ENCODE results near the gene TMEM212.

DNA sequence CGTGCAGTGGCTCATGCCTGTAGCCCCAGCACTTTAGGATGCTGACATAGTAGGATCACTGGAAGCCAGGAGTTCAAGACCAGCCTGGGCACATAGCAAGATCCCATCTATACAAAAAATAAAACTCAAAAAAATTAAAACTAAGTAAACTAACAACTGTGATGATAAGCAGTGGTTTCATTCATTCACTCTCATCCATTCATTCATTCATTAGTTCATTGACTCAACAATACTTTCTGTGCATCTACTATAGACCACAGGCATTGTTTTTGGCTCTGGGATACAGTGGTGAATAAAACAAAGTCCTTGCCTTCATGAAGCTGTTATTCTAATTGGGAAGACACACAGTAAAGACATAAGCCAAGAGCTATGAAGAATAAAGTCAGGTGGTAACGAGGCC, 7.5 kb upstream of the TMEM212 start:
- TF ChIP-seq, protein P1, sequence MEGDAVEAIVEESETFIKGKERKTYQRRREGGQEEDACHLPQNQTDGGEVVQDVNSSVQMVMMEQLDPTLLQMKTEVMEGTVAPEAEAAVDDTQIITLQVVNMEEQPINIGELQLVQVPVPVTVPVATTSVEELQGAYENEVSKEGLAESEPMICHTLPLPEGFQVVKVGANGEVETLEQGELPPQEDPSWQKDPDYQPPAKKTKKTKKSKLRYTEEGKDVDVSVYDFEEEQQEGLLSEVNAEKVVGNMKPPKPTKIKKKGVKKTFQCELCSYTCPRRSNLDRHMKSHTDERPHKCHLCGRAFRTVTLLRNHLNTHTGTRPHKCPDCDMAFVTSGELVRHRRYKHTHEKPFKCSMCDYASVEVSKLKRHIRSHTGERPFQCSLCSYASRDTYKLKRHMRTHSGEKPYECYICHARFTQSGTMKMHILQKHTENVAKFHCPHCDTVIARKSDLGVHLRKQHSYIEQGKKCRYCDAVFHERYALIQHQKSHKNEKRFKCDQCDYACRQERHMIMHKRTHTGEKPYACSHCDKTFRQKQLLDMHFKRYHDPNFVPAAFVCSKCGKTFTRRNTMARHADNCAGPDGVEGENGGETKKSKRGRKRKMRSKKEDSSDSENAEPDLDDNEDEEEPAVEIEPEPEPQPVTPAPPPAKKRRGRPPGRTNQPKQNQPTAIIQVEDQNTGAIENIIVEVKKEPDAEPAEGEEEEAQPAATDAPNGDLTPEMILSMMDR (IDR thresholded peaks at IDR 0.05; ENCODE audit: low read depth, low read length): no peak
- no peak for TF ChIP-seq POLR2A (IDR thresholded peaks at IDR 0.05; ENCODE audit: extremely low read depth, insufficient read length)
- TF ChIP-seq, protein P2, sequence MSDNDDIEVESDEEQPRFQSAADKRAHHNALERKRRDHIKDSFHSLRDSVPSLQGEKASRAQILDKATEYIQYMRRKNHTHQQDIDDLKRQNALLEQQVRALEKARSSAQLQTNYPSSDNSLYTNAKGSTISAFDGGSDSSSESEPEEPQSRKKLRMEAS (IDR thresholded peaks at IDR 0.05; ENCODE audit: low read depth, low read length): no peak

Measured in NB4 (cell line).